NCI-H1694 treated with DMSO at 0.1 percent for 48 hours (cell line): ENCODE data around the gene SPPL2B.
"Not testable (repeated sequence)": the region's sequence is repeated elsewhere in the genome, so short reads cannot be mapped to it uniquely, and the experiment has no call there.

Experiments used
- DNase-seq: peaks from one replicate; lab custom pipeline; 2025; lab: John Stamatoyannopoulos, UW

The SPPL2B gene, protein sequence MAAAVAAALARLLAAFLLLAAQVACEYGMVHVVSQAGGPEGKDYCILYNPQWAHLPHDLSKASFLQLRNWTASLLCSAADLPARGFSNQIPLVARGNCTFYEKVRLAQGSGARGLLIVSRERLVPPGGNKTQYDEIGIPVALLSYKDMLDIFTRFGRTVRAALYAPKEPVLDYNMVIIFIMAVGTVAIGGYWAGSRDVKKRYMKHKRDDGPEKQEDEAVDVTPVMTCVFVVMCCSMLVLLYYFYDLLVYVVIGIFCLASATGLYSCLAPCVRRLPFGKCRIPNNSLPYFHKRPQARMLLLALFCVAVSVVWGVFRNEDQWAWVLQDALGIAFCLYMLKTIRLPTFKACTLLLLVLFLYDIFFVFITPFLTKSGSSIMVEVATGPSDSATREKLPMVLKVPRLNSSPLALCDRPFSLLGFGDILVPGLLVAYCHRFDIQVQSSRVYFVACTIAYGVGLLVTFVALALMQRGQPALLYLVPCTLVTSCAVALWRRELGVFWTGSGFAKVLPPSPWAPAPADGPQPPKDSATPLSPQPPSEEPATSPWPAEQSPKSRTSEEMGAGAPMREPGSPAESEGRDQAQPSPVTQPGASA

GRCh38 chr19:2328401-2329148 lies at the start of gene SPPL2B, which contains the start of gene LSM7:
SPPL2B (plus strand) TSS chr19:2328684; CDS start chr19:2328710, 26 bp downstream.
LSM7 (minus strand) TSS chr19:2328586; CDS start chr19:2328566, 20 bp downstream.
- DNase-seq: peak; percentile 43

- no peak for DNase-seq
Measured at GRCh38 chr19:2280633-2281264, 47.7 kb upstream of the SPPL2B start.

GRCh38 chr19:2281265-2282061 lies 47.0 kb upstream of the SPPL2B start:
- DNase-seq: not testable (repeated sequence)

GRCh38 chr19:2282062-2282861 lies 46.2 kb upstream of the SPPL2B start, which contains the start of gene PEAK3:
PEAK3 (minus strand) TSS chr19:2282175; CDS start chr19:2280931, 1,244 bp downstream.
- no peak for DNase-seq

- DNase-seq: no peak
Measured at GRCh38 chr19:2282862-2283237, 45.6 kb upstream of the SPPL2B start.

GRCh38 chr19:2283835-2284507 lies 44.5 kb upstream of the SPPL2B start:
- no peak for DNase-seq

DNA sequence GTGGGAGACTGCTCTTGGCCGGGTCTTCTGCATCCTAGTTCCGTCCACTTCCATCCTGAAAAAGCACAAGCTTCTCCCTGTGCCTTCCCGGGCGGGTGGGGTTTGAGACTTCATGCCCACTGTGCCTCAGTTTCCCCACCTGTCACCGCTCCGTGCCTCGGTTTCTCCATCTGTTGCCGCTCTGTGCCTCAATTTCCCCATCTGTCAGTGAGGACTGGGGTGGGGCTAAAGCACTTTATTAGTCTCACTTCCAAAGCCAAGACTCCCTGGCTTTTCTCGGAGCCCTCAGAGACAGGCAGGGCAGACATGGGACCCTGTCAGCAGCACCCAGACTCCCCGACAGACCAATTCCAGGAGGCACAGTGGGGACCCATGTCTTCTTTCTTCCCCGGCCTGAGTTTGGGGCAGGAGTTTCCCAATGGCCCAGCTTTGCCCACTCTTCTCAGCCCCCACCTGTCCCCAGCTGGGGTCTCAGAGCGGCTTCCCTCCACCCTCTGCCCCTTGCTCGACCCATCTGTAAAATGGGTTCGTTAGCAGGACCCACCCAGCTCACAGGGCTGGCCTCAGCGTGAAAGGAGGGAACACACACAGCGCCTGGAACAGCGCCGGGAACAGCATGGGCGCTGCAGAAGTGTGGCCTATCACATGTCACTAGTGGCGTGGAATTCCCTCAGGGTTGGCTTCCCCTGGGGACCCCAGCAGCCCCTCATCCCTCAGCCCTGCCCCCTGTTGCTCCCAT lies 41.9 kb upstream of the SPPL2B start:
- DNase-seq: no peak

DNA sequence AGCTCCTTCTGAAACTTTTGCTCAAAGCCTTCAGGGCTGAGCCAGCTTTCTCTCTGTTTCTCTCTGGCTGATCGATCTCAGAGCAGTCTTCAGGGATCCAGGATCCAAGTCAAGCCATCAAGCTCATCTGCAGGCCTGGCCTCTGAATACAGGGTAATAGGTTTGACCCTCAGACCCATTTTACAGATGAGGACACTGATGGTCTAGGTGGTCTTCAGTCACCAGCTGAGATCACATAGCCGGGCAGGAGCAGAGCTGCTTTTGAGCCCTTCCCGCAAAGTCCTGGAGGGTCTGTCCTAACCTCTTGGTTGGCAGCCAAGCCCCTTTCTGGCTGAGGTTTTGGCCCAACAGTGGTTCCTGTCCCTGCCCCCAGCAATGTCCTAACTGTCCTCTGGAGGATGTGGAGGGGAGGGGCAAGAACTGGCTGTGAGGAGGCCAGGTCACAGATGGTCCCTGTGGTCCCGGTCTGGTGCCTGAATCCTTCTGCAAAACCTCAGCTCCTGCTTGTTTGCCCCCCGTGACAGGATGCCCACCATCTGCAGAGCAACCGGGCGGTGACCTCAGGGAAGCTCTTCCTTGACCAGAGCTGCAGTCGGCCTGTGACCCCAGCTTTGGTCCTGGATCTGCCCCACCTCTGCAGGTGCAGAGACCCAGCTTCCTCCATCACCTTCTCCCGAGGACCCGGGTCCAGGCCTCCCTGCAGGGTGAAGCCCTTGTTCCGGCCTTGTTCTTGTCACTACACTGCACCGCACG lies 40.7 kb upstream of the SPPL2B start:
- no peak for DNase-seq

DNA sequence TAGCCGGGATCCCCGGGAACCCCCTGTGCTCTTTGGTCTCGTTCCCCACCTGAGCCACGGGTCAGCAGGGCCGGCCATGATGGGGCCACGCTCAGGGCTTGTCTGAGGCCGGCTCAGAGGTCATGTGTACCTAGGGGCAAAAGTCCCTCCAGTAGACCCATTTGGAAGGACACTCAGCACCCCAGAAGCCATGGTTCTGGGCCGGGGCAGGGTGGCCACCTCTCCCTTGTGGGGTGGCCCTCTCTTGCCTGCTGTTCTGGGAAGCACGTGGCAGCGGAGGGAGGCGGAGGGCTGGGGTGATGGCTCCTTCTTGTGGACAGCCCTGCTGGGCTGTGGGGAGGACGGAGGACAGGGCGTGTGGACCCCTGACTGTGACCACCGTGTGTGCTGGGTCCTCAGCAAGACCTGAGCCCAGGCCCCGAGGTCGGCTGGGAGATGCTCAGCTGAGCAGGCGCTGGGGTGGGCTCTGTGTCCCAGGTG lies 40.1 kb upstream of the SPPL2B start:
- DNase-seq: peak; percentile 81

- DNase-seq: no peak
Measured at GRCh38 chr19:2288818-2289713, 39.4 kb upstream of the SPPL2B start.

DNA sequence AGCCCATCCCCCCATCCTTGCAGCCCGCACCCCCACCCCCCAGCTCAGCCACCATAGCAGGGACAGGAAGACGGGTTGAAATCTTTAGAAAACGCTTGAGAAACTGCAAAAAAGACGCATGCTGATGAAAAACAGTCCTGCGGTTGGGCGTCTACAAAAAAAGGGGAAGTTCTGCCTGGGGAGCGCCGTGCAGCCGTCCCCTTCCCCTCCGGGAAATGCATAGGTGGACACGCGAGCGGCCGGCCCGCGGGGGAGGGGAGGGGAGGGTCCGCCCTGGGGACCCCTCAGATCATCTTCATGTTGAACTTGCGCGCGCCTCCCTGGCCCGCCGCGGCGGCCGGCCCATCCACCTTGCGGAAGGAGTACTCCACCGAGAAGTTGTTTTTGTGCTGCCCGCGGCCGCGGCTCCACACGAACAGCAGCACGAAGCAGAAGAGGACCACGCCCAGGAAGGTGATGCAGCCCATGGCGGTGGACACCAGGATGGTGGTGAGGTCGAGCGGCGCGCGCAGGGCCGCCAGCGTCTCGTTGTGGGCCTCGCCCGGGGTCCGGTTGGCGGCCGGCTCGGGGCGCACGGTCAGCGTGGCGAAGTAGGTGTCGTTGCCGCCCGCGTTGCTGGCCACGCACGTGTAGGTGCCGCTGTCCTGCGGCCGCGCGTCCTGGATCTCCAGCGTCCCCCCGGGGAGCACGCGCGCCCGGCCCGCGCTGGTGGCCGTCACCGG lies 38.6 kb upstream of the SPPL2B start:
- no peak for DNase-seq

DNA sequence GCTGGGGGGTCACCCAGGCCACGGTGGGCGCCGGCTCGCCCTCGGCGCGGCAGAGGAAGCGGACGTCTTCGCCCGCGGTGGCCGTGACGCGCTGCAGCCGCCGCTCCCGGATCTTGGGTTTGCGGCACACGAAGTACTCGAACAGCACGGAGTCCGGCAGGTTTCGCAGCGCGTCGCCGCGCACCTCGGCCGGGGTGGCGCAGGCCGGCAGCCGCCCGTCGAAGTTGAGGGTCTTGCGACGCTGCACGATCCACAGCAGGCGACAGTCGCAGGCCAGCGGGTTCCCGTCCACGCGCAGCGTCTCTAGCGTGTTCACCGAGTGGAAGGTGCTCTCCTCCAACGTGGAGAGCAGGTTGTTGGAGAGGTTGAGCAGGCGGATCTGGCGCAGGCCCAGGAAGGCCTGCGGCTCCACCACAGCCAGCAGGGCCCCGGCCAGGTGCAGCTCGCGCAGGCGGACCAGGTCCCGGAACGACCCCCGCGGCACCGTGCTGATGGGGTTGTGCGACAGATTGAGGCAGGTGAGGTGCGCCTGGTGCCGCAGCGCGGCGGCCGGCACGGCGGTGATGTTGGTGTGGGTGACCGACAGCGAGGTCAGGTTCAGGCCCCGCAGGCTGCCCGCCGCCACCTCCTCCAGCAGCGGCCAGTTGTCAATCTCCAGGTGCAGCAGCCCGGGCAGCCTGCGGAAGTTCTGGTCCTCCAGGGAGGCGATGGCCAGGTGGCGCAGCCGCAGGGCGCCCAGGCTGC lies 37.9 kb upstream of the SPPL2B start:
- no peak for DNase-seq

DNA sequence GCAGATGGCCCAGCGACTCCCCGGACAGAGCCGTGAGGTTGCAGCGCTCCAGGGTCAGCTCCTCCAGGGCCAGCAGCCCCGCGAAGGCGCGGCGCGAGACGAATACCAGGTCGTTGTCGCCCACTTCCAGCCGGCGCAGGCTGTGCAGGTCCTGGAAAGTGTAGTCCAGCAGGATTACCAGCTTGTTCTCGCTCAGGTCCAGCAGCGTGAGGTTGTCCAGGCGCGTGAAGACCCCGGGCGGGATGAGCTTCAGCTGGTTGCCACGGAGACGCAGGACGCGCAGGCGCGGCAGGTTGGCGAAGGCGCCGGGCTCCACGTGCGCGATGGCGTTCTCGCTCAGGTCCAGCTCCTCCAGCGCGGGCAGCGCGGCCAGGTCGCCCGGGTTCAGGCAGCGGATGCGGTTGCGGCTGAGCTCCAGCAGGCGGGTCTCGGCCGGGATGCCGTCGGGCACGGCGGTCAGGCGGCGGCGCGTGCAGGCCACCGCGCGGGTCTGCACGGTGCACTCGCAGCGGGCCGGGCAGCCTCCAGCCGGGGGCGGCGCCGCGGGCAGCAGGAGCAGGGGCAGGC lies 37.2 kb upstream of the SPPL2B start:
- no peak for DNase-seq

- DNase-seq: peak; percentile 5
Measured at GRCh38 chr19:2294687-2295335, 33.7 kb upstream of the SPPL2B start.

DNA sequence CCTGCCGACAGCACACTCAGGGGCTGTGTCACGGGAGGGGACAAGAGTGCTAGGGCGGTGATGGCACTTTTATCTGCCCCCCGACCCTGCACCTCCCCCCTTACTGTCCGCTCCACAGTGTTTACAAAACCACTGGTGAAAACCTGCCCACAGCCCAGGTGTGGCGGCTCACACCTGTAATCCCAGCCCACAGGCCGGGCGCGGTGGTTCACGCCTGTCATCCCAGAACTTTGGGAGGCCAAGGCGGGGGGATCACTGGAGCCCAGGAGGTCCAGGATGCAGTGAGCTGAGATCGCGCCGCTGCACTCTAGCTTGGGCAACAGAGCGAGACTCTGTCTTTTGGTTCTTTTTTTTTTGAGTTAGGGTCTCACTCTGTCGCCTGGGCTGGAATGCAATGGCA lies 32.3 kb upstream of the SPPL2B start:
- no peak for DNase-seq
